Parathyroid adenoma (tissue), 2 donors: ENCODE measurements around the gene TPX2.

ENCODE experiments used
- H2AFZ ChIP-seq: fragments of 300-600 bp; sonication (generic); one replicate; pipeline ENCODE4 v1.7.0; 2017; ENCODE audit warnings: antibody characterized with exemption, mild to moderate bottlenecking
- H3K27ac ChIP-seq: fragments of 300-600 bp; sonication (generic); one replicate; pipeline ENCODE4 v1.7.0; 2017
- H3K27me3 ChIP-seq: fragments of 300-600 bp; sonication (generic); one replicate; pipeline ENCODE4 v1.7.0; 2017; ENCODE audit warnings: low read length; ENCODE audit not compliant: control insufficient read depth, insufficient read depth
- H3K36me3 ChIP-seq: fragments of 300-600 bp; sonication (generic); one replicate; pipeline ENCODE4 v1.7.0; 2017; ENCODE audit warnings: low read length; ENCODE audit not compliant: control insufficient read depth, insufficient read depth
- H3K4me1 ChIP-seq: fragments of 300-600 bp; sonication (generic); one replicate; pipeline ENCODE4 v1.7.0; 2017; ENCODE audit warnings: control low read depth
- H3K4me2 ChIP-seq: fragments of 300-600 bp; sonication (generic); one replicate; pipeline ENCODE4 v1.7.0; 2017; ENCODE audit warnings: low read length
- H3K4me3 ChIP-seq: fragments of 300-600 bp; sonication (generic); one replicate; pipeline ENCODE4 v1.7.0; 2017; ENCODE audit warnings: low read depth, low read length
- H3K79me2 ChIP-seq: fragments of 300-600 bp; sonication (generic); one replicate; pipeline ENCODE4 v1.7.0; 2017; ENCODE audit warnings: control low read depth
- H3K9ac ChIP-seq: fragments of 300-600 bp; sonication (generic); one replicate; pipeline ENCODE4 v1.7.0; 2017; ENCODE audit warnings: mild to moderate bottlenecking
- H3K9me3 ChIP-seq: fragments of 300-600 bp; sonication (generic); one replicate; pipeline ENCODE4 v1.7.0; 2017; ENCODE audit warnings: low read length; ENCODE audit not compliant: control insufficient read depth
- CTCF ChIP-seq: fragments of 300-600 bp; sonication (generic); IDR thresholded peaks from one replicate; pipeline ENCODE4 v1.7.0; 2017; ENCODE audit warnings: antibody characterized with exemption, mild to moderate bottlenecking
- donor health status: primary hyperparathyroidism.

The TPX2 gene

GRCh38 chr20:31738729-31739549, at the start of gene TPX2:
TSS of gene TPX2 (plus strand) at chr20:31739290. CDS start at chr20:31757477, 18,187 bp downstream.
- Histone ChIP-seq H3K27me3 (no peaks in the 10 kb centered on the region), H3K79me2 (no peaks in the 10 kb centered on the region), H3K4me2 (peak within 1 kb of the TSS; percentile 96), H3K4me3 (peak within 1 kb of the TSS; percentile 61), H3K36me3 (no peaks in the 10 kb centered on the region), H3K27ac (peak within 1 kb of the TSS; percentile 34), H2AFZ (peak within 1 kb of the TSS; percentile 85), H3K9me3 (no peaks in the 10 kb centered on the region), H3K9ac (no peak within 1 kb of the TSS), H3K4me1 (no peaks in the 10 kb centered on the region)
- TF ChIP-seq CTCF, result no peak

- Histone ChIP-seq H3K4me3 (no peak overlapping the region), H3K9me3 (no peaks in the 10 kb centered on the region), H3K27ac (no peak overlapping the region), H3K79me2 (peaks cover 18% of the 10 kb centered on the region), H2AFZ (no peak overlapping the region), H3K9ac (no peak overlapping the region), H3K27me3 (no peaks in the 10 kb centered on the region), H3K36me3 (no peaks in the 10 kb centered on the region), H3K4me1 (peaks cover 18% of the 10 kb centered on the region), H3K4me2 (no peak overlapping the region)
- no peak for TF ChIP-seq CTCF
Observed at GRCh38 chr20:31690124-31690666, 48.9 kb upstream of the TPX2 start.

- Histone ChIP-seq H3K4me3 (no peak overlapping the region), H3K9ac (no peak overlapping the region), H3K4me1 (peaks cover 12% of the 10 kb centered on the region), H3K36me3 (no peaks in the 10 kb centered on the region), H3K27ac (no peak overlapping the region), H3K27me3 (no peaks in the 10 kb centered on the region), H3K79me2 (peaks cover 27% of the 10 kb centered on the region), H2AFZ (no peak overlapping the region), H3K4me2 (no peak overlapping the region), H3K9me3 (no peaks in the 10 kb centered on the region)
- TF ChIP-seq CTCF, result no peak
Observed at GRCh38 chr20:31691646-31692275, 47.3 kb upstream of the TPX2 start.

- Histone ChIP-seq H3K9ac (no peak overlapping the region), H3K4me2 (no peak overlapping the region), H3K36me3 (no peaks in the 10 kb centered on the region), H3K27ac (no peak overlapping the region), H3K79me2 (peaks cover 34% of the 10 kb centered on the region), H2AFZ (no peak overlapping the region), H3K4me1 (peaks cover 12% of the 10 kb centered on the region), H3K9me3 (no peaks in the 10 kb centered on the region), H3K27me3 (no peaks in the 10 kb centered on the region), H3K4me3 (no peak overlapping the region)
- no peak for TF ChIP-seq CTCF
Observed at GRCh38 chr20:31693402-31693801, 45.7 kb upstream of the TPX2 start.
